Measurements from ENCODE around the gene SLC25A12. TPM values are rescaled to one million over a fixed set of nuclear protein-coding genes. Genes with fewer than 3 reads are reported as not detected.

Gene SLC25A12
- polyA plus RNA-seq, 1 of the 3 experiments (the other 2 are of a cell fraction), result 13.0 TPM

DNA sequence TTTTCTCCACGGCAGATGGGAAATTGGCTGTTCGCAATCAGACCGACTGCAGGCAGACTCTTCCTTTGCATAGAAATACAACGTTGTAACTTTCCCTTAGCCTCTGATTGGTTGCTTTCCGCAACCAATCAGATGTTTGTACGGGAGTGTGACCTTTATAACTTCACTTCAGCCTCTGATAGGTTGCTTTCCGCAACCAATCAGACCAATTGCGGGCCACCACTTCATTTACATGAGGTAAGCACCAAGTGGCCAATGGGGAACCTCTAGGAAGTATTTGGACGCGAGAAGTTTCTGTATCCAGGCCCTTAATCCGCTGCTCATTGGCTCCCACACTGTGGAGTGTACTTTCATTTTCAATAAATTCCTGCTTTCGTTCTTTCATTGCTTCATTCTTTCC, 19.1 kb downstream of the SLC25A12 start:
- H3K9ac ChIP-seq, result no peak overlapping the region
- POLR2A ChIA-PET, result no interaction called here
- H3K4me3 ChIP-seq (ENCODE audit: low read depth in 2 of 2, low read length in 1 of 2), result no peak overlapping the region
- H3K4me1 ChIP-seq (ENCODE audit: control insufficient read depth in 1 of 2, insufficient read depth in 2 of 2, low read depth in 1 of 2, low read length in 1 of 2), result no peaks in the 10 kb centered on the region; a peak in 1 of 4 replicates
- 89% methylated on average over 12 of the region's 12 CpGs for WGBS (ENCODE audit: low lambda C conversion rate)
- H3K9me3 ChIP-seq, result no peaks in the 10 kb centered on the region
- no peaks in the 10 kb centered on the region for H3K27me3 ChIP-seq (ENCODE audit: insufficient read depth)
- TF ChIP-seq TAF1 (IDR thresholded peaks at IDR 0.05; ENCODE audit: borderline replicate concordance, low read depth, low read length), result no peak
- TF ChIP-seq, protein P1, sequence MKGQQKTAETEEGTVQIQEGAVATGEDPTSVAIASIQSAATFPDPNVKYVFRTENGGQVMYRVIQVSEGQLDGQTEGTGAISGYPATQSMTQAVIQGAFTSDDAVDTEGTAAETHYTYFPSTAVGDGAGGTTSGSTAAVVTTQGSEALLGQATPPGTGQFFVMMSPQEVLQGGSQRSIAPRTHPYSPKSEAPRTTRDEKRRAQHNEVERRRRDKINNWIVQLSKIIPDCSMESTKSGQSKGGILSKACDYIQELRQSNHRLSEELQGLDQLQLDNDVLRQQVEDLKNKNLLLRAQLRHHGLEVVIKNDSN (IDR thresholded peaks at IDR 0.05; ENCODE audit: borderline replicate concordance, low read depth), result no peak
- no peak for TF ChIP-seq ELF1 (IDR thresholded peaks at IDR 0.05)
- no peak for TF ChIP-seq JUND (IDR thresholded peaks at IDR 0.05)
- TF ChIP-seq, protein P2, sequence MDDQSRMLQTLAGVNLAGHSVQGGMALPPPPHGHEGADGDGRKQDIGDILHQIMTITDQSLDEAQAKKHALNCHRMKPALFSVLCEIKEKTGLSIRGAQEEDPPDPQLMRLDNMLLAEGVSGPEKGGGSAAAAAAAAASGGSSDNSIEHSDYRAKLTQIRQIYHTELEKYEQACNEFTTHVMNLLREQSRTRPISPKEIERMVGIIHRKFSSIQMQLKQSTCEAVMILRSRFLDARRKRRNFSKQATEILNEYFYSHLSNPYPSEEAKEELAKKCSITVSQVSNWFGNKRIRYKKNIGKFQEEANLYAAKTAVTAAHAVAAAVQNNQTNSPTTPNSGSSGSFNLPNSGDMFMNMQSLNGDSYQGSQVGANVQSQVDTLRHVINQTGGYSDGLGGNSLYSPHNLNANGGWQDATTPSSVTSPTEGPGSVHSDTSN (IDR thresholded peaks at IDR 0.05), result no peak
- no peak for TF ChIP-seq FOSL2 (IDR thresholded peaks at IDR 0.05; ENCODE audit: borderline replicate concordance, low read depth)
- no peaks in the 10 kb centered on the region for H3F3A ChIP-seq (replicated peaks; ENCODE audit: insufficient read depth)
- no peak overlapping the region for H3K4me2 ChIP-seq
- 0 out of 2 replicates have a peak, but pooled peaks cover 4% of the 10 kb centered on the region for H3K79me2 ChIP-seq (ENCODE audit: insufficient read depth)
- CTCF ChIA-PET, result no interaction called here
- no peaks in the 10 kb centered on the region for H3K9me2 ChIP-seq
- no peak overlapping the region for H2AFZ ChIP-seq (ENCODE audit: low read depth)
- peaks cover 0 to 12% of the 10 kb centered on the region in 2 experiments for H3K36me3 ChIP-seq (replicated peaks in 1 of 2; ENCODE audit: control insufficient read depth in 1 of 2, insufficient read depth in 2 of 2, low read length in 1 of 2)
- no peaks in the 10 kb centered on the region for H4K20me1 ChIP-seq (ENCODE audit: insufficient read depth)
- DNase-seq, result no peak
- no peak overlapping the region for H3K27ac ChIP-seq (ENCODE audit: low read depth in 2 of 2, low read length in 1 of 2)

DNA sequence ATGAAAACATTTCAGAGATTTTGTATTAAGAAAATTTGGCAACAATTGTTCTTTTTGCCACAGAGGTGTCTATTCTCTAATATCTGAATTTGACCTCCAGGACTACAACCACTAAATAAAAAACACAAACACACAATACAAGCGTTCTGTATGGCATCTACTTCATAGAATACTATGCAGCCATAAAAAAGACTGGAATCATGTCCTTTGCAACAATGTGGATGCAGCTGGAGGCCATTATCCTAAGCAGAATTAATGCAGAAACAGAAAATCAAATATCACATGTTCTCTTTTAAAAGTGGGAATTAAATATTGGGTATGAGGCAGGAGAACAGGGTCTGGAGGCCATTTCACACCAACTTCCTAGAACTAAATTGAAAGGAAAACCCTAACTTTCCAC, 19.5 kb downstream of the SLC25A12 start:
- no peak for TF ChIP-seq SMC3 (IDR thresholded peaks at IDR 0.05; ENCODE audit: low read depth, low read length)
- TF ChIP-seq FOXJ3 (CRISPR knock-in tag; IDR thresholded peaks at IDR 0.05), result no peak
- Histone ChIP-seq H4K20me1 (ENCODE audit: insufficient read depth) (no peaks in the 10 kb centered on the region), H3K4me3 (ENCODE audit: low read depth in 2 of 2, low read length in 1 of 2) (no peak overlapping the region), H3K27me3 (ENCODE audit: insufficient read depth) (no peaks in the 10 kb centered on the region), H3K9ac (no peak overlapping the region), H3K36me3 (replicated peaks in 1 of 2; ENCODE audit: control insufficient read depth in 1 of 2, insufficient read depth in 2 of 2, low read length in 1 of 2) (peaks cover 0 to 12% of the 10 kb centered on the region in 2 experiments), H3K9me3 (no peaks in the 10 kb centered on the region), H3K4me1 (ENCODE audit: control insufficient read depth in 1 of 2, insufficient read depth in 2 of 2, low read depth in 1 of 2, low read length in 1 of 2) (no peaks in the 10 kb centered on the region; a peak in 1 of 4 replicates), H3K79me2 (ENCODE audit: insufficient read depth) (0 out of 2 replicates have a peak, but pooled peaks cover 4% of the 10 kb centered on the region), H3K4me2 (no peak overlapping the region), H2AFZ (ENCODE audit: low read depth) (no peak overlapping the region), H3K9me2 (no peaks in the 10 kb centered on the region), H3K27ac (ENCODE audit: low read depth in 2 of 2, low read length in 1 of 2) (no peak overlapping the region), H3F3A (replicated peaks; ENCODE audit: insufficient read depth) (no peaks in the 10 kb centered on the region)
- POLR2A ChIA-PET, result no interaction called here
- 85% methylated on average over 1 of the region's 1 CpG for WGBS (ENCODE audit: low lambda C conversion rate)
- CTCF ChIA-PET, result no interaction called here
- DNase-seq, result no peak

DNA sequence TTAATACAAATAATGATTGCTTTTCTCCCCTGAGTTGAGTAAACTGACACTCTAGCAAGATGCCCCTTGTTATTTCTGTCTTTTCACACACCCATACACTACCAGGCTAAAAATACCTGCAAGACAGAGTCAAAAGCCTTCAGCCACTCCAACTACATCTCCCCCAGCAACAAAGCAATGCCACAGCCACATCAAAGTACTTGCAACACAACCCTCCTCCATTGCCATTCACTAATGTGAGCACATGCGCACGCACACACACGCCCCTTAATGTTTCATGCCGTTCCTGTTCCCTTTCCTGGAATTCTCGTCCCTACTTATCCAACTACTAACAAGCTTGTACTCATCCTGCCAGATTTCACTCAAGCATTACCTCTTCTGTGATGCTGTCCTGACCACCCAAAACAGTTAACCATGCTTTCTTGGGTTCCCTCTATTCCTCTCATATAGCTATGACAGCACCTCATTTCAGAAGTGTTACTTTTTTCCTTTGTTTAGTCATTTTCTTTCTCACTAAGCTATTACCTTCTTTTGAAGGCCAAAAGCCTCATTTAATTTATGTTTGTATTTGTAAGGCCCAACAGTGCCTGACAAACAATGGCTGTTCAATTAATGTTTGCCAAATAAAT, 29.6 kb downstream of the SLC25A12 start:
- Histone ChIP-seq H3K4me1 (ENCODE audit: control insufficient read depth in 1 of 2, insufficient read depth in 2 of 2, low read depth in 1 of 2, low read length in 1 of 2) (no peaks in the 10 kb centered on the region), H2AFZ (ENCODE audit: low read depth) (no peak overlapping the region), H3K4me3 (ENCODE audit: low read depth in 2 of 2, low read length in 1 of 2) (no peak overlapping the region), H3K79me2 (ENCODE audit: insufficient read depth) (no peaks in the 10 kb centered on the region; the same call in 1 of the 2 replicates), H3F3A (replicated peaks; ENCODE audit: insufficient read depth) (no peaks in the 10 kb centered on the region), H3K9me2 (no peaks in the 10 kb centered on the region), H3K9me3 (no peaks in the 10 kb centered on the region), H4K20me1 (ENCODE audit: insufficient read depth) (no peaks in the 10 kb centered on the region), H3K4me2 (no peak overlapping the region), H3K36me3 (replicated peaks in 1 of 2; ENCODE audit: control insufficient read depth in 1 of 2, insufficient read depth in 2 of 2, low read length in 1 of 2) (no peaks in the 10 kb centered on the region), H3K9ac (no peak overlapping the region), H3K27me3 (ENCODE audit: insufficient read depth) (no peaks in the 10 kb centered on the region), H3K27ac (ENCODE audit: low read depth in 2 of 2, low read length in 1 of 2) (no peak overlapping the region)
- TF ChIP-seq EZH2phosphoT487 (IDR thresholded peaks at IDR 0.05; ENCODE audit: borderline replicate concordance, low read depth) (no peak), MXI1 (IDR thresholded peaks at IDR 0.05; ENCODE audit: low read depth, low read length) (no peak), YY1 (IDR thresholded peaks at IDR 0.05; ENCODE audit: low read depth) (no peak), RXRA (IDR thresholded peaks at IDR 0.05; ENCODE audit: borderline replicate concordance, low read depth) (no peak), GATA2 (CRISPR knock-in tag; IDR thresholded peaks at IDR 0.05) (no peak), SMC3 (IDR thresholded peaks at IDR 0.05; ENCODE audit: low read depth, low read length) (no peak)
- TF ChIP-seq, protein P2 (IDR thresholded peaks at IDR 0.05), result no peak
- TF ChIP-seq, protein P3, sequence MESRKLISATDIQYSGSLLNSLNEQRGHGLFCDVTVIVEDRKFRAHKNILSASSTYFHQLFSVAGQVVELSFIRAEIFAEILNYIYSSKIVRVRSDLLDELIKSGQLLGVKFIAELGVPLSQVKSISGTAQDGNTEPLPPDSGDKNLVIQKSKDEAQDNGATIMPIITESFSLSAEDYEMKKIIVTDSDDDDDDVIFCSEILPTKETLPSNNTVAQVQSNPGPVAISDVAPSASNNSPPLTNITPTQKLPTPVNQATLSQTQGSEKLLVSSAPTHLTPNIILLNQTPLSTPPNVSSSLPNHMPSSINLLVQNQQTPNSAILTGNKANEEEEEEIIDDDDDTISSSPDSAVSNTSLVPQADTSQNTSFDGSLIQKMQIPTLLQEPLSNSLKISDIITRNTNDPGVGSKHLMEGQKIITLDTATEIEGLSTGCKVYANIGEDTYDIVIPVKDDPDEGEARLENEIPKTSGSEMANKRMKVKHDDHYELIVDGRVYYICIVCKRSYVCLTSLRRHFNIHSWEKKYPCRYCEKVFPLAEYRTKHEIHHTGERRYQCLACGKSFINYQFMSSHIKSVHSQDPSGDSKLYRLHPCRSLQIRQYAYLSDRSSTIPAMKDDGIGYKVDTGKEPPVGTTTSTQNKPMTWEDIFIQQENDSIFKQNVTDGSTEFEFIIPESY (IDR thresholded peaks at IDR 0.05; ENCODE audit: borderline replicate concordance, low read depth), result no peak
- TF ChIP-seq, protein P4, sequence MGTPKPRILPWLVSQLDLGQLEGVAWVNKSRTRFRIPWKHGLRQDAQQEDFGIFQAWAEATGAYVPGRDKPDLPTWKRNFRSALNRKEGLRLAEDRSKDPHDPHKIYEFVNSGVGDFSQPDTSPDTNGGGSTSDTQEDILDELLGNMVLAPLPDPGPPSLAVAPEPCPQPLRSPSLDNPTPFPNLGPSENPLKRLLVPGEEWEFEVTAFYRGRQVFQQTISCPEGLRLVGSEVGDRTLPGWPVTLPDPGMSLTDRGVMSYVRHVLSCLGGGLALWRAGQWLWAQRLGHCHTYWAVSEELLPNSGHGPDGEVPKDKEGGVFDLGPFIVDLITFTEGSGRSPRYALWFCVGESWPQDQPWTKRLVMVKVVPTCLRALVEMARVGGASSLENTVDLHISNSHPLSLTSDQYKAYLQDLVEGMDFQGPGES (IDR thresholded peaks at IDR 0.05; ENCODE audit: low read depth, low read length), result no peak
- WGBS (ENCODE audit: low lambda C conversion rate), result 98% methylated on average over 5 of the region's 5 CpGs
- POLR2A ChIA-PET, result no interaction called here
- CTCF ChIA-PET, result no interaction called here
- no peak for DNase-seq
